Stimulated activated CD8-positive, alpha-beta memory T cell treated with anti-CD3 and anti-CD28 coated beads, Interleukin-7, amount 100 ng/mL, for 48 hours (primary cell): ENCODE data around the gene OR4F15.
"Not testable (repeated sequence)": the region's sequence is repeated elsewhere in the genome, so short reads cannot be mapped to it uniquely, and the experiment has no call there.

Experiments used
- DNase-seq, 2 donors: peaks; one replicate each; pipeline ENCODE4 v3.0.0-alpha.2; 2020; ENCODE audit warnings: low read depth in 1 of 2; ENCODE audit errors: extremely low read depth in 1 of 2

Gene OR4F15

GRCh38 chr15:101811902-101812301, at the start of gene OR4F15:
OR4F15 (plus strand) TSS chr15:101812202; CDS start chr15:101818187, 5,985 bp downstream.
- no peak for DNase-seq

- DNase-seq: not testable (repeated sequence)
Measured at GRCh38 chr15:101764669-101765339, 47.2 kb upstream of the OR4F15 start.

GRCh38 chr15:101765340-101765671, 46.7 kb upstream of the OR4F15 start:
- DNase-seq: not testable (repeated sequence)

- DNase-seq: no peak
Measured at GRCh38 chr15:101765772-101766456, 46.1 kb upstream of the OR4F15 start.

- DNase-seq: not testable (repeated sequence)
Measured at GRCh38 chr15:101767083-101767640, 44.8 kb upstream of the OR4F15 start.

GRCh38 chr15:101772921-101773320, 39.1 kb upstream of the OR4F15 start:
- no peak for DNase-seq

- no peak for DNase-seq
Measured at GRCh38 chr15:101773496-101774100, 38.4 kb upstream of the OR4F15 start.

- no peak for DNase-seq
Measured at GRCh38 chr15:101775136-101775535, 36.9 kb upstream of the OR4F15 start.

GRCh38 chr15:101778576-101778975, 33.4 kb upstream of the OR4F15 start:
- not testable (repeated sequence) for DNase-seq

- not testable (repeated sequence) for DNase-seq
Measured at GRCh38 chr15:101780225-101780624, 31.8 kb upstream of the OR4F15 start.

- no peak for DNase-seq
Measured at GRCh38 chr15:101781928-101782327, 30.1 kb upstream of the OR4F15 start.

GRCh38 chr15:101784644-101785043, 27.4 kb upstream of the OR4F15 start:
- no peak for DNase-seq

- DNase-seq: not testable (repeated sequence)
Measured at GRCh38 chr15:101786422-101786821, 25.6 kb upstream of the OR4F15 start.

- not testable (repeated sequence) for DNase-seq
Measured at GRCh38 chr15:101788001-101788400, 24.0 kb upstream of the OR4F15 start.

GRCh38 chr15:101788503-101789269, 23.3 kb upstream of the OR4F15 start:
- not testable (repeated sequence) for DNase-seq

- not testable (repeated sequence) for DNase-seq
Measured at GRCh38 chr15:101790748-101791147, 21.3 kb upstream of the OR4F15 start.

GRCh38 chr15:101793981-101794380, 18.0 kb upstream of the OR4F15 start:
- DNase-seq: not testable (repeated sequence)

- no peak for DNase-seq
Measured at GRCh38 chr15:101795455-101795854, 16.5 kb upstream of the OR4F15 start.

GRCh38 chr15:101799665-101800064, 12.3 kb upstream of the OR4F15 start:
- no peak for DNase-seq

GRCh38 chr15:101801048-101801447, 11.0 kb upstream of the OR4F15 start:
- DNase-seq: no peak

GRCh38 chr15:101803209-101803608, 8.8 kb upstream of the OR4F15 start, which contains the start of gene OR4F6:
OR4F6 (plus strand) TSS chr15:101803509; CDS start chr15:101805720, 2,211 bp downstream.
- DNase-seq: no peak
